GM12878 (cell line): ENCODE measurements around the gene MS4A7. TPM values are rescaled to one million over a fixed set of nuclear protein-coding genes. Genes with fewer than 3 reads are reported as not detected.
A peak's percentile ranks its signal among the peaks of the same experiment; 100 is the strongest.

ENCODE experiments used
- ATF2 ChIP-seq: IDR thresholded peaks from 2 replicates; pipeline ENCODE4 v1.6.1; 2012; ENCODE audit warnings: low read length, inconsistent platforms
- EGR1 ChIP-seq, 2 experiments: IDR thresholded peaks; 1 replicate in 1 of 2; 2 replicates in 1 of 2; pipeline ENCODE4 v1.6.1; 2011 to 2012; ENCODE audit warnings: low read depth in 2 of 2, low read length in 2 of 2, borderline replicate concordance in 1 of 2, mild to moderate bottlenecking in 1 of 2, moderate library complexity in 1 of 2
- GABPA ChIP-seq: IDR thresholded peaks from 2 replicates; pipeline ENCODE4 v1.6.1; 2014; ENCODE audit warnings: antibody characterized with exemption, low read depth, mild to moderate bottlenecking, inconsistent platforms
- IKZF1 ChIP-seq: fragments of 450-650 bp; conservative IDR thresholded peaks from 2 replicates; pipeline ENCODE4 v1.6.1; 2017; ENCODE audit warnings: antibody characterized with exemption, mild to moderate bottlenecking
- LARP7 ChIP-seq: fragments of 450-650 bp; IDR thresholded peaks from 2 replicates; pipeline ENCODE4 v1.6.1; 2017; ENCODE audit warnings: mild to moderate bottlenecking
- MXI1 ChIP-seq: fragments of 150-350 bp; IDR thresholded peaks from 2 replicates; pipeline ENCODE4 v1.6.1; 2011; ENCODE audit warnings: low read depth, mild to moderate bottlenecking, inconsistent platforms, low read length, improper control_type of control experiment
- NBN ChIP-seq: fragments of 450-650 bp; IDR thresholded peaks from 2 replicates; pipeline ENCODE4 v1.6.1; 2016
- POLR2A ChIP-seq: IDR thresholded peaks from 2 replicates; pipeline ENCODE4 v1.6.1; 2011; ENCODE audit warnings: low read depth, mild to moderate bottlenecking, low read length
- RELA ChIP-seq: fragments of 450-650 bp; IDR thresholded peaks from 2 replicates; pipeline ENCODE4 v1.8.0; 2014; ENCODE audit warnings: borderline replicate concordance; ENCODE audit not compliant: partially characterized antibody
- RUNX3 ChIP-seq: IDR thresholded peaks from 2 replicates; pipeline ENCODE4 v1.6.1; 2012; ENCODE audit warnings: low read length, inconsistent platforms
- SMAD1 ChIP-seq: fragments of 450-650 bp; IDR thresholded peaks from 2 replicates; pipeline ENCODE4 v1.6.1; 2018; ENCODE audit warnings: mild to moderate bottlenecking, low read depth; ENCODE audit not compliant: partially characterized antibody
- STAT3 ChIP-seq: IDR thresholded peaks from 2 replicates; pipeline ENCODE4 v1.6.1; 2011; ENCODE audit warnings: low read depth, low read length, improper control_type of control experiment
- TCF12 ChIP-seq: IDR thresholded peaks from 2 replicates; pipeline ENCODE4 v1.6.1; 2011; ENCODE audit warnings: low read depth, mild to moderate bottlenecking, low read length
- YY1 ChIP-seq: IDR thresholded peaks from 2 replicates; pipeline ENCODE4 v1.6.1; 2011; ENCODE audit warnings: low read depth, mild to moderate bottlenecking, low read length
- ZBTB33 ChIP-seq: fragments of 450-650 bp; IDR thresholded peaks from 2 replicates; pipeline ENCODE4 v1.6.1; 2017; ENCODE audit warnings: mild to moderate bottlenecking
- ZNF687 ChIP-seq: fragments of 450-650 bp; IDR thresholded peaks from 2 replicates; pipeline ENCODE4 v1.6.1; 2017; ENCODE audit warnings: mild to moderate bottlenecking, moderate library complexity
- polyA plus RNA-seq, 11 experiments: library from polyadenylated mRNA; depleted of rRNA in 4 of 11; unstranded in 6 of 11; stranded (reverse) in 5 of 11; fragments of >200 nt; fragmentation: Nextera tagmentation in 4 of 11; fragmentation: Illumina TruSeq in 1 of 11; extraction: Ambion mirVana in 4 of 11; extraction: Trizol in 1 of 11; gene quantifications; 1 replicate in 1 of 11; 2 replicates in 10 of 11; pipeline versions ENCODE4 v1.2.1 to v1.2.3, GENCODE V29; 2011 to 2016; ENCODE audit warnings: inconsistent platforms in 2 of 11, missing spikeins in 2 of 11, low read depth in 1 of 11
- total RNA-seq, 4 experiments: library from RNA; depleted of rRNA in 3 of 4; stranded (reverse); fragments of >200 nt in 3 of 4; fragmentation: Illumina TruSeq in 1 of 4; extraction: Trizol in 1 of 4; gene quantifications; 2 replicates each; pipeline versions ENCODE4 v1.2.1 to v1.2.3, GENCODE V29; 2013 to 2021
- TF ChIP-seq, protein P1 (sequence below): fragments of 450-650 bp; IDR thresholded peaks from 2 replicates; pipeline ENCODE4 v1.6.1; 2017; ENCODE audit warnings: low read depth, mild to moderate bottlenecking, moderate library complexity
- TF ChIP-seq, protein P2 (sequence below): fragments of 450-650 bp; formaldehyde crosslinking; IDR thresholded peaks from 2 replicates; pipeline ENCODE4 v1.4.0; 2020; ENCODE audit warnings: mild to moderate bottlenecking, moderate library complexity

MS4A7 gene
- total and polyA plus RNA-seq, 10 of the 15 experiments (the other 5 are each of a cell fraction or from before 2014, with no cell fraction given) = 1.7 to 17.0 (median 3.7) TPM

- peak; percentile 64; the same call in 1 of the 2 replicates for TF ChIP-seq ATF2
- TF ChIP-seq ZNF687 = peak; percentile 29; the same call in 1 of the 2 replicates
- peak in 1 of 2 experiments; percentile 81; a peak in 2 of 3 replicates for TF ChIP-seq EGR1 (IDR thresholded peaks at IDR 0.05; ENCODE audit: borderline replicate concordance in 1 of 2, low read depth in 2 of 2, low read length in 2 of 2)
- 0 out of 2 replicates have a peak, but pooled peaks have one; percentile 44 for TF ChIP-seq STAT3
- TF ChIP-seq, protein P1, sequence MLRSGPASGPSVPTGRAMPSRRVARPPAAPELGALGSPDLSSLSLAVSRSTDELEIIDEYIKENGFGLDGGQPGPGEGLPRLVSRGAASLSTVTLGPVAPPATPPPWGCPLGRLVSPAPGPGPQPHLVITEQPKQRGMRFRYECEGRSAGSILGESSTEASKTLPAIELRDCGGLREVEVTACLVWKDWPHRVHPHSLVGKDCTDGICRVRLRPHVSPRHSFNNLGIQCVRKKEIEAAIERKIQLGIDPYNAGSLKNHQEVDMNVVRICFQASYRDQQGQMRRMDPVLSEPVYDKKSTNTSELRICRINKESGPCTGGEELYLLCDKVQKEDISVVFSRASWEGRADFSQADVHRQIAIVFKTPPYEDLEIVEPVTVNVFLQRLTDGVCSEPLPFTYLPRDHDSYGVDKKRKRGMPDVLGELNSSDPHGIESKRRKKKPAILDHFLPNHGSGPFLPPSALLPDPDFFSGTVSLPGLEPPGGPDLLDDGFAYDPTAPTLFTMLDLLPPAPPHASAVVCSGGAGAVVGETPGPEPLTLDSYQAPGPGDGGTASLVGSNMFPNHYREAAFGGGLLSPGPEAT = peak; percentile 63; the same call in 1 of the 2 replicates
- TF ChIP-seq, protein P2, sequence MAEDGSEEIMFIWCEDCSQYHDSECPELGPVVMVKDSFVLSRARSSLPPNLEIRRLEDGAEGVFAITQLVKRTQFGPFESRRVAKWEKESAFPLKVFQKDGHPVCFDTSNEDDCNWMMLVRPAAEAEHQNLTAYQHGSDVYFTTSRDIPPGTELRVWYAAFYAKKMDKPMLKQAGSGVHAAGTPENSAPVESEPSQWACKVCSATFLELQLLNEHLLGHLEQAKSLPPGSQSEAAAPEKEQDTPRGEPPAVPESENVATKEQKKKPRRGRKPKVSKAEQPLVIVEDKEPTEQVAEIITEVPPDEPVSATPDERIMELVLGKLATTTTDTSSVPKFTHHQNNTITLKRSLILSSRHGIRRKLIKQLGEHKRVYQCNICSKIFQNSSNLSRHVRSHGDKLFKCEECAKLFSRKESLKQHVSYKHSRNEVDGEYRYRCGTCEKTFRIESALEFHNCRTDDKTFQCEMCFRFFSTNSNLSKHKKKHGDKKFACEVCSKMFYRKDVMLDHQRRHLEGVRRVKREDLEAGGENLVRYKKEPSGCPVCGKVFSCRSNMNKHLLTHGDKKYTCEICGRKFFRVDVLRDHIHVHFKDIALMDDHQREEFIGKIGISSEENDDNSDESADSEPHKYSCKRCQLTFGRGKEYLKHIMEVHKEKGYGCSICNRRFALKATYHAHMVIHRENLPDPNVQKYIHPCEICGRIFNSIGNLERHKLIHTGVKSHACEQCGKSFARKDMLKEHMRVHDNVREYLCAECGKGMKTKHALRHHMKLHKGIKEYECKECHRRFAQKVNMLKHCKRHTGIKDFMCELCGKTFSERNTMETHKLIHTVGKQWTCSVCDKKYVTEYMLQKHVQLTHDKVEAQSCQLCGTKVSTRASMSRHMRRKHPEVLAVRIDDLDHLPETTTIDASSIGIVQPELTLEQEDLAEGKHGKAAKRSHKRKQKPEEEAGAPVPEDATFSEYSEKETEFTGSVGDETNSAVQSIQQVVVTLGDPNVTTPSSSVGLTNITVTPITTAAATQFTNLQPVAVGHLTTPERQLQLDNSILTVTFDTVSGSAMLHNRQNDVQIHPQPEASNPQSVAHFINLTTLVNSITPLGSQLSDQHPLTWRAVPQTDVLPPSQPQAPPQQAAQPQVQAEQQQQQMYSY (CRISPR knock-in tag) = no peak
- peak; percentile 68 for TF ChIP-seq RUNX3
- TF ChIP-seq POLR2A = peak; percentile 60
- TF ChIP-seq SMAD1 = no peak
- TF ChIP-seq GABPA = peak; percentile 66
- TF ChIP-seq MXI1 = peak; percentile 41; the same call in 1 of the 2 replicates
- no peak for TF ChIP-seq YY1
- no peak for TF ChIP-seq RELA
- TF ChIP-seq LARP7 = no peak
- TF ChIP-seq TCF12 = 0 out of 2 replicates have a peak, but pooled peaks have one; percentile 14
- TF ChIP-seq ZBTB33 = no peak
- TF ChIP-seq IKZF1 = peak; percentile 69
- no peak for TF ChIP-seq NBN
These were observed at the start of gene MS4A7 (continued) for GRCh38 chr11:60378354-60378753.
